ENCODE measurements around the gene CDH18.
A peak's percentile ranks its signal among the peaks of the same experiment; 100 is the strongest.

Gene CDH18

DNA sequence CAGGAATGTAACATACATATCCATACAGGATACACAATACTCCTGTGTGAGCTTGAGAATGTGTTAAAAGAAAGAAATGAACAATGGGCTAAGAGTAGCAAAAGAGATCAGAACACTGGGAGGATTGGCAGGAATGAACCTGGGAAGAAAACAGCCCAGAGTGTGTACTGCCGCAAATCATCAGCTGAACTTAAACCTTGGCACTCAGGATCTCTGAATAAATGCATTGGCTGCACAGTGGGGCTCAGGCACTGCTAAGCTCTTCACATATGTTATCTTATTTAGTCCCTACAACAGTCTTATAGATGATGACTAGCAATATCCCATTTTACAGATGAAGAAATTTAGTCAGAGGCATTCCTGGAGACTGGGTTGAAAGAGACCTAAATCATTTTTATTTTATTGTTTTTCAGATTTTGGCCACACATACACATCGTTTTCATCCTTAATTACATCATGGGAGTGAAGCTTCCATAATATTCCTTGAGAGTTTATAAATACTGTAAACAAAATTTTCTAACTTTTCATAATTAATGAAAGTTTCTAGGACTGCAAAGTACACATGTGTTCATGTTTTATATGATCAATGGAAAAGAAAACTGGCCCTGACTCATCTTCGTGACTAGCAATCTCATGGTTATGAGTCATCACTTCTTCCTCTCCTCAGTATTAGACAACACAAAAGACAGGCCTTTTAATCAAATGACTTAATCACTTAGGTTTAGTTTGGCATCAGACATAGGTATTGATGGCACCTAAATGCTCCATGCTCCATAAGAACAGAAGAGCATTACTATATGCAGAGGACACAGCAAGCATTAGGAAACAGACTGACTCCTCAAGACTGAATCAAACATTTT, 59.2 kb downstream of the CDH18 start:
- DNase-seq (ENCODE audit: low read depth) = peak; percentile 94

DNA sequence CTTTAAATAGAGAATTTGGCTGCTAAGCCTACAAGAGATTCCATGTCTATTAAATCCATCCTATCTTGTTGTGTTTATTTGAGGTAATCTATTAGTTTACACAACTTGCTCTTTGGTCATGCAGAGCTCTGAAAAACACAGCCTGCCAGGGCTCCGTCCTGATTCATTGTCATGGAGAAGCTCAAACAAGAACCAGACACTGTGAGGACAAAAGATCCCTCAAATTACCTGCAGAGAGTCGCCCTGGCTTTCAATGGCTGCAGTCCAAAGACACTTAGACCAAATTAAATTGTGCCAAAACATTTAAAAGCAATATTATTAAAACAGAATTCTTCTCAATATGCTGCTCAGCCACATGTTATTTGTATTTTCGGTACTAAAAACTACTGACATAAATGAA, 60.1 kb downstream of the CDH18 start:
- no peak for DNase-seq (ENCODE audit: low read depth)

DNA sequence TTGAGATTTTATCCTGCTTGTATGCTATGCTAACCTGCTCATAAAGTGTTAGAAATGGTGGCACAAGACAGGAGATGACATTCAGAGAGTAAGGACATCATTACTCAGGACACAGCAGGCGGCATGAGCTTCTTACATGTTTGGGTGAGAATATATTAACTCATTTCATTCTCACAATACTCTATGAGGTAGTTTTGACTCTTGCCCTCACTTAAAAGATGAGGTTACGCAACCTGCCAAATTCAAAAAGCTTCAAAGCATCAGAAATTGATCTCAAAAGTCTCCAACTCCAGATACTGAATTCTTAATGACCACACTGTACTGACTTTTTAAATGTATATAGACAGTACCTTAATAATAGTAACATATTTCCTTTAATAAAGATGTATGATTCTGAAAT, 60.8 kb downstream of the CDH18 start:
- no peak for DNase-seq (ENCODE audit: low read depth)

DNA sequence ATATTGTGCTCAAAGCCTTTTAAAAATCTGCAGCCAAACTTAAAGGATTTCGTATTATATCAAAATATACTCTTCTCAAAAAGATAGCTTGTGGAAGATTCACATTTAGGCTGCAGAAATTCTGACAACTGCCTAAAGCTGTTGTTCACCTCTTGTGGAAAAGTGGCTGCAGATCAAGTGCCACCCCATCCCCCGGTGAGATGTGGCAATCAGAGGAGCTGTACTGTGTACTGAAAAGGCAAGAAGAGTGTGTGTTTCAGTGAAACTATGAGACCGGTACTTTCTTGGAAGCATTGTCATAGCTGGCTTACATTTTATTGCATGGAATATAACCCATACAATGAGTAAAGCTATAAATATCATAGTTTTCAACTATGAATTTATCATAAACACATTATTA, 64.3 kb downstream of the CDH18 start:
- no peak for DNase-seq (ENCODE audit: low read depth)

DNA sequence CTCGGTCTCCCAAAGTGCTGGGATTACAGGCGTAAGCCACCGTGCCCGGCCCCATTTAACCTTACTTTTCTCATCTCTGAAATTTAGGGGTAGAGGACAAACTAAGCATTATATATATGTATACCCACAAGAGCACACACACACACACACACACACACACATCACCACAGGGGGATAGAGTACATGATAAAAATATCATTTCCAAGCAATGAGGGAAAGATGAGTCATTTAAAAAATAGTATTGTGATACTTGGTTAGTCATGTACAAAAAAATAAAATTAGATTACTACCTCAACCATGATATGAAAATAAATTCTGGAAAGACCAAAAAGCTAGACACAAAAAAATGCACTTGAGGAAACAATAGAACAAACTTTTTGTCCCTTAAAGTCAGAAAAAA, 67.2 kb downstream of the CDH18 start:
- peak; percentile 36 for DNase-seq (ENCODE audit: low read depth)

- no peak for DNase-seq (ENCODE audit: low read depth)
These were observed 69.2 kb downstream of the CDH18 start for GRCh38 chr5:19918780-19919179.

- DNase-seq (ENCODE audit: low read depth) = no peak
These were observed 70.3 kb downstream of the CDH18 start for GRCh38 chr5:19917588-19918122.

DNA sequence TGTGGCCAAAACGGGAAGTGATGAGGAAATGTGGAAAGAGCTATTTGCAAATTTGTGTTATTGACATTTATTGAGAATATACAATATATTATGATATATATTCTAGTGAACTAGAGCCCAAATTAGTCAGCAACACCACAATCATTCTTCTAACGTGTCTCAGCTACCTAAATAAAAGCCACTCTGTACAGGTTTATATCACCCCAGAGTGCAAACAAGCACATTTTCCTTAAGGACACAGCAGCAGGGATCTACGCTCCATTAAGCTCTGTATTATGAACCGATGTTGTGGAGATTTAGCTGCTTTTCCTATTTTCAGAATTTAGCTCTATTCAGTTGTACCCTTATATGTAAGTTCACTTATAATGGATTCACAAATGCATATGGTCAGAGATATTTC, 77.9 kb downstream of the CDH18 start:
- no peak for DNase-seq (ENCODE audit: low read depth)

DNA sequence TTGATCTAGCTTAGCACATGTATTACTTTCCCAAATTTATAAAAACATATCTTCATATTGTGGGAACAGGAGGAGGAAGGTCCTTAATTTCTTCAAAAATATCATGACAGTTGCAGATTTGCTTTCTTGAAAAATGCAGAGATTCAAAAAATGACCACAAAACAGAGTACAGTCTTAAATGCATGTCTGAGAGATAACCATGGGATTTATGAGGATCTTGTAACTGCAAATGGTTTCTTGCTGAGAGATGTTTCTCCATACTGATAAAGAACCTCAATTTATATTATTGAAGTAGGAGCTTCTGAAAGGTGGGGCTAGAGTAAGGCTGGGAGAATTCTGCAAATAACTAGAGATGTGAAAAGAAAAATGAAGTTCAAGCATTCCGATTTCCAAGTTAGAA, 83.2 kb downstream of the CDH18 start:
- no peak for DNase-seq (ENCODE audit: low read depth)

DNA sequence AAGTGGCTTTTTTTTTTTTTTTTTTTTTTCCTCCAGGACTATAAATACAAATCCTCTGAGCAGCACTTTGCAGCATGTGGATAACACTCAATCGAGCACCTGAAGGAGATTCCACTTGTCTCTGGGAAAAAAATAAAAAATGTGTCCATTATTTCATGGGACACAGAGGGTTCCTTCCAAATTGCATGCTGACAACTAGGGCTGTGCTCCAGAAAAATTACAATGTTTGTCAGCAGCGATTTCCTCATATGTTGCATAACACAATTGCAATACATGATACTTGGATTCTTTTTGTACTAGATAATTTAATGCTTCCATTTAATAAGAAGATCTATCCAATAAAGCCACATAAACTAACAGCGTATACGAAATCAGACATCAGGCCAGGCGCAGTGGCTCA, 84.4 kb downstream of the CDH18 start:
- DNase-seq (ENCODE audit: low read depth) = no peak

GRCh38 chr5:19902316-19902934, 85.6 kb downstream of the CDH18 start:
- DNase-seq (ENCODE audit: low read depth) = no peak

DNA sequence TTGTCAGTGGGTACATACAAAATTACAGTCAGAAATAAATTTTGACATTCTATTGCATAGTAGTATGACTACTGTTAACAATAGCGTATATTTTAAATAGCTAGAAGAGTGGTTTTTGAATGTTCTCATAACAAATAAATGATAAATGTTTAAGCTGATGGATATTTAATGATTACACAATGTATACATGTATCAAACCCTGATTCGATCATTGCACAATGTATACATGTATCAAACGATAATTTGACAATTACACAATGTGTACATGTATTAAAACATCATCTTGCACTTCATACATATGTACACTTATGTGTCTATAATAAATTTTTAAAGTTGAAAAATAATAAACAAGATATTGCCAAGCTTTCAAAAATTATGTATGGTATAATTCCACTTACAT, 87.7 kb downstream of the CDH18 start:
- DNase-seq (ENCODE audit: low read depth) = no peak

DNA sequence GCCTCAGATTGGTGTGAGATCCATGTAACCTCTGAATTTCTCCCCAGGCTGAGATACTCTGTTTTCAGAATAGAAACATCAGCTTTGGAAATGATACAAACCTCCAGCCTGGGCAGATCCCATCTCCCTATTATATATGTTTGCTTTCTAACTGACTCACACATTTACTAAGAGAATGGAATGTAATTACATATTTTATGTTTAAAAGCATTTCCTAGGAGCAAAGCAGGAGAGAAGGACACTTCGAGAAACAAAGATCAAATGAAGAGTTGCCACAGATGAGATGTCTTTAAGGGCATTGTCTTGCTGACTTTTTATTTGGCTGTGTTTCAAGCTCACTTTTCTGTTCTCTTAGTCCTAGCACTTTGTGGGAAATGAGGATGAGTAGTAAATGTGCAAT, 96.3 kb downstream of the CDH18 start:
- DNase-seq (ENCODE audit: low read depth) = peak; percentile 65

DNA sequence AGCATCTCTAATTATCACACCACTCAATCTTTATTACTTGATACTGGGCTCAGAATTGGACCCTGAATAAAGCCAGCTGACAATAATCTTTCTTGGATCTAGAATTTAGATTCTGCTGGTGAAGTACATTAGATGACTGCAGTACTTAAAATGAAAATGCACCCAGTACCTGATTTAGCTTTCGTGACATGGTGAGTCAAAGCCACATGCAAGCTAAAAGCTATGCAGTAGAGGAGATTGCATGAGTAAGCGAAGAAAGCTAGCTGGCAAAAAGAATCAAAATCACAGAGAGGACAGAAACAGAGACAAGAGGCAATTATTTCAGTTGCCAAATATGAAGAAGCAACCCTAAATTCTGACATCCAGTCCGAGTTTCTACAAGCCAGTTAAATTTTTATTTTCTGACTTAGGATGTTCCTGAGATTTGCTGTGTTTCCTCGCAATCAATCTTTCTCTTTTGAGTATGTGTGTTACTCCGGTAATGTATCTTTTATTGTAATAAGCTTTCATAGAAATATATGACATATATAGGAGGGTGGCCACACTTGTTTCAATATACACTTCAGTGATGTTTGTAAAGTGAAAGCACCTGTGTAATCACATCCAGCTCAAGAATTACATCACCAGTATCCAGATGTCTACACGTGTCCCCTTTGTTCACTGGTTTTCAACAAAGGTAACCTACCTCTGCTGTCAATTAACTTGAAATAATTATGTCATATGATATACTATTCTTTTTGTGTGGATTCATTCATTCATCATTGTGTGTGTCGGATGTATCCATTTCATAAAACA, 101.7 kb downstream of the CDH18 start:
- DNase-seq (ENCODE audit: low read depth) = peak; percentile 75

GRCh38 chr5:19885040-19885824, 102.8 kb downstream of the CDH18 start:
- DNase-seq (ENCODE audit: low read depth) = no peak

DNA sequence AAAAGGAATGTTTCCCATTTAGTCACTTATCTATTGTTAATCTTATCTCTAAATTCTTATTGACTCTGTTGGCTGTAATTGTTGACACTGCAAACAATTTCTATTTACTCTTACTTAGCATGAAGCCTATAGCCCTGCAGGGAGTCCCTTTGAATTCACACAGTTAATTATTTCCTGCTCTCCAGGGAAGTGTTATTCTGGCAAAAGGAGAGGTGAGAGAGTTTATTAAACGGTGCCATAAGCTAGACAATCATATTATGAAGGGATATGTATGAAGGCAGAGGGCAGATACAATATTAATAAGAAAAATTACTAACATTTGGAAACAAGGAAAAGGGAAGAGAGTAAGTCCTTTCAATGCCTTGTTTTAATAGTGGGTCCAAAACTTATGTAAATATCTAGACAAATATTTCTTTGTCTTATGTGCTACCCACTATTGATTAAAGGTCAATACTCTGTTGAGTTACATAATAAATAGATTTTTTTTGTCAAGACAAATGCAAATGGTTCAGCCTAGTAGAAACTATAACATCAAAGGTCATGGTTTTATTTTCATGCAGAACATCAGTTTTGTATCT, 107.1 kb downstream of the CDH18 start:
- no peak for DNase-seq (ENCODE audit: low read depth)

- DNase-seq (ENCODE audit: low read depth) = no peak
These were observed 107.5 kb downstream of the CDH18 start for GRCh38 chr5:19880458-19880857.

- DNase-seq (ENCODE audit: low read depth) = no peak
These were observed 113.2 kb downstream of the CDH18 start for GRCh38 chr5:19874811-19875210.

GRCh38 chr5:19866090-19866450, 121.9 kb downstream of the CDH18 start:
- no peak for DNase-seq (ENCODE audit: low read depth)

GRCh38 chr5:19865336-19866089, 122.5 kb downstream of the CDH18 start:
- DNase-seq (ENCODE audit: low read depth) = no peak

GRCh38 chr5:19862711-19863110, 125.3 kb downstream of the CDH18 start:
- no peak for DNase-seq (ENCODE audit: low read depth)
